IMR-90 (cell line): ENCODE results near the gene TMEM154. TPM values are rescaled to one million over a fixed set of nuclear protein-coding genes. Genes with fewer than 3 reads are reported as not detected.
A peak's percentile ranks its signal among the peaks of the same experiment; 100 is the strongest.

ENCODE experiments used
- ATAC-seq: fragments of 200-7000 bp; cut with Tn5 transposase; 2 replicates; pipeline ENCODE4 v1.9.1; 2020; ENCODE audit warnings: low read depth, mild to moderate bottlenecking, moderate library complexity
- BruUV-seq: library from RNA; stranded (reverse); fragments of 400-500 nt; replicated peaks from 2 replicates; lab custom pipeline; 2021; lab: Mats Ljungman, UMichigan
- CTCF ChIA-PET: fragments of 300-600 bp; formaldehyde crosslinking; extraction: SDS; loops from one replicate; lab custom pipeline; 2021; ENCODE audit warnings: antibody characterized with exemption; lab: Yijun Ruan, JAX
- POLR2A ChIA-PET: fragments of 300-600 bp; sonication (Branson Sonifier 250); formaldehyde crosslinking; loops from one replicate; lab custom pipeline; 2022; ENCODE audit warnings: antibody characterized with exemption; ENCODE audit not compliant: unreplicated experiment; lab: Charles Lee
- DNase-seq: peaks from one replicate; pipeline ENCODE4 v3.0.0; 2013
- H2AFZ ChIP-seq: replicated peaks from 2 replicates; pipeline ENCODE3; 2013; ENCODE audit warnings: low read length, mild to moderate bottlenecking; ENCODE audit not compliant: poor library complexity
- H2AK5ac ChIP-seq: 2 replicates; pipeline ENCODE4 v1.6.1; 2013; ENCODE audit warnings: low read depth, low read length, inconsistent platforms
- H2AK9ac ChIP-seq: replicated peaks from 2 replicates; pipeline ENCODE3; 2013; ENCODE audit warnings: mild to moderate bottlenecking, low read depth, low read length, moderate library complexity; ENCODE audit not compliant: poor library complexity
- H2BK120ac ChIP-seq: 2 replicates; pipeline ENCODE4 v1.6.1; 2013; ENCODE audit warnings: low read depth, low read length, inconsistent platforms
- H2BK15ac ChIP-seq: 3 replicates; pipeline ENCODE4 v1.6.1; 2013; ENCODE audit warnings: low read depth, low read length, inconsistent platforms
- H2BK20ac ChIP-seq: 2 replicates; pipeline ENCODE4 v1.6.1; 2013; ENCODE audit warnings: low read depth, mild to moderate bottlenecking, inconsistent platforms, low read length, moderate library complexity
- H2BK5ac ChIP-seq: 2 replicates; pipeline ENCODE4 v1.6.1; 2013; ENCODE audit warnings: mild to moderate bottlenecking, low read depth, low read length, inconsistent platforms; ENCODE audit not compliant: poor library complexity, severe bottlenecking
- H3K14ac ChIP-seq: replicated peaks from 2 replicates; pipeline ENCODE4 v1.6.1; 2013; ENCODE audit warnings: low read depth, low read length, inconsistent platforms
- H3K18ac ChIP-seq: 2 replicates; pipeline ENCODE4 v1.6.1; 2013; ENCODE audit warnings: low read depth, low read length, control low read depth
- H3K23ac ChIP-seq: 2 replicates; pipeline ENCODE4 v1.6.1; 2013; ENCODE audit warnings: low read depth, low read length, inconsistent platforms
- H3K27ac ChIP-seq: 2 replicates; pipeline ENCODE4 v1.5.1; 2013; ENCODE audit warnings: mild to moderate bottlenecking, control low read depth, low read length; ENCODE audit not compliant: insufficient read depth
- H3K27me3 ChIP-seq: 2 replicates; pipeline ENCODE4 v1.6.1; 2013; ENCODE audit warnings: low read length; ENCODE audit not compliant: control insufficient read depth, insufficient read depth
- H3K36me3 ChIP-seq: 2 replicates; pipeline ENCODE4 v1.6.1; 2013; ENCODE audit warnings: low read length, mixed read lengths; ENCODE audit not compliant: control insufficient read depth, insufficient read depth
- H3K4ac ChIP-seq: 2 replicates; pipeline ENCODE4 v1.6.1; 2013; ENCODE audit warnings: low read depth, low read length, inconsistent platforms
- H3K4me1 ChIP-seq: 2 replicates; pipeline ENCODE4 v1.6.1; 2013; ENCODE audit warnings: low read length, mixed read lengths; ENCODE audit not compliant: control insufficient read depth, insufficient read depth
- H3K4me2 ChIP-seq: 2 replicates; pipeline ENCODE4 v1.6.1; 2013; ENCODE audit warnings: low read depth, mild to moderate bottlenecking, control low read depth, low read length, moderate library complexity
- H3K4me3 ChIP-seq: 2 replicates; pipeline ENCODE4 v1.5.1; 2013; ENCODE audit warnings: low read depth, mild to moderate bottlenecking, control low read depth, low read length, moderate library complexity; ENCODE audit not compliant: insufficient read depth
- H3K56ac ChIP-seq: 2 replicates; pipeline ENCODE4 v1.6.1; 2013; ENCODE audit warnings: low read length, inconsistent platforms; ENCODE audit not compliant: insufficient read depth; ENCODE audit errors: extremely low read depth
- H3K79me1 ChIP-seq, 2 experiments: 2 replicates each; pipeline ENCODE4 v1.6.1; 2013; ENCODE audit warnings: low read length in 2 of 2, inconsistent platforms in 1 of 2, low read depth in 1 of 2
- H3K9ac ChIP-seq: 2 replicates; pipeline ENCODE4 v1.6.1; 2013; ENCODE audit warnings: low read depth, low read length, control low read depth
- H3K9me1 ChIP-seq: 2 replicates; pipeline ENCODE4 v1.6.1; 2013; ENCODE audit warnings: low read length, inconsistent platforms; ENCODE audit not compliant: insufficient read depth
- H3K9me3 ChIP-seq: 2 replicates; pipeline ENCODE4 v1.6.1; 2013; ENCODE audit warnings: low read length; ENCODE audit not compliant: control insufficient read depth, insufficient read depth
- H4K20me1 ChIP-seq: 2 replicates; pipeline ENCODE4 v1.6.1; 2013; ENCODE audit warnings: low read length, inconsistent platforms; ENCODE audit not compliant: insufficient read depth
- H4K5ac ChIP-seq: 2 replicates; pipeline ENCODE4 v1.6.1; 2013; ENCODE audit warnings: mild to moderate bottlenecking, low read depth, low read length, control low read depth
- H4K8ac ChIP-seq, 2 experiments: 2 replicates each; pipeline ENCODE4 v1.6.1; 2013; ENCODE audit warnings: low read depth in 2 of 2, low read length in 2 of 2, control low read depth in 1 of 2, inconsistent platforms in 1 of 2
- H4K91ac ChIP-seq: 2 replicates; pipeline ENCODE4 v1.6.1; 2013; ENCODE audit warnings: low read depth, low read length, inconsistent platforms; ENCODE audit not compliant: insufficient read depth
- CHD1 ChIP-seq: IDR thresholded peaks from 2 replicates; pipeline ENCODE4 v1.6.1; 2012; ENCODE audit warnings: low read depth, low read length, improper control_type of control experiment
- FOS ChIP-seq: fragments of 150-350 bp; IDR thresholded peaks from 2 replicates; pipeline ENCODE4 v1.6.1; 2016; ENCODE audit warnings: low read depth, low read length
- MAZ ChIP-seq: IDR thresholded peaks from 2 replicates; pipeline ENCODE4 v1.6.1; 2012; ENCODE audit warnings: low read depth, mild to moderate bottlenecking, low read length, improper control_type of control experiment, moderate library complexity, borderline replicate concordance
- MXI1 ChIP-seq: IDR thresholded peaks from 2 replicates; pipeline ENCODE4 v1.6.1; 2012; ENCODE audit warnings: low read depth, mild to moderate bottlenecking, low read length, moderate library complexity, borderline replicate concordance
- POLR2A ChIP-seq: IDR thresholded peaks from 2 replicates; pipeline ENCODE4 v1.6.1; 2012; ENCODE audit warnings: mild to moderate bottlenecking, low read depth, low read length
- RCOR1 ChIP-seq: IDR thresholded peaks from 2 replicates; pipeline ENCODE4 v1.6.1; 2012; ENCODE audit warnings: mild to moderate bottlenecking, low read length, improper control_type of control experiment; ENCODE audit not compliant: insufficient replicate concordance
- RFX5 ChIP-seq: IDR thresholded peaks from 2 replicates; pipeline ENCODE4 v1.8.0; 2012; ENCODE audit warnings: low read depth, mild to moderate bottlenecking, low read length, moderate library complexity
- WGBS, 2 experiments: methylation state at CpG; one replicate each; pipeline versions ENCODE4 v1.1.5 to v1.1.7; 2013; ENCODE audit warnings: missing lambda C conversion rate in 2 of 2; ENCODE audit not compliant: insufficient read length in 1 of 2; ENCODE audit errors: extremely low coverage in 2 of 2; 5-methylcytosine and 5-hydroxymethylcytosine counted together
- dilution Hi-C: fragments of 300-500 bp; cut with HindIII; formaldehyde crosslinking; loops from one replicate; pipeline ENCODE4 v1.14.3; 2018; ENCODE audit warnings: low sequenced_read_pairs; ENCODE audit not compliant: unreplicated experiment
- in situ Hi-C: fragments of 300-500 bp; cut with MboI; formaldehyde crosslinking; loops from 3 replicates; pipeline ENCODE4 v1.14.3; 2019; ENCODE audit warnings: low sequenced_read_pairs, inconsistent platforms, mixed read lengths
- intact Hi-C: fragments of 100-400 bp; cut with micrococcal nuclease; formaldehyde crosslinking; loops from 2 replicates; pipeline ENCODE4 v1.10.0; 2022
- polyA plus RNA-seq, 3 experiments: library from polyadenylated mRNA; depleted of rRNA; stranded (reverse); fragments of >200 nt; gene quantifications; 2 replicates each; pipeline ENCODE4 v1.2.3, GENCODE V29; 2012; ENCODE audit warnings: low replicate concordance in 1 of 3
- total RNA-seq: library from RNA; depleted of rRNA; stranded (reverse); fragments of >200 nt; gene quantifications from 2 replicates; pipeline ENCODE4 v1.2.3, GENCODE V29; 2012

Gene TMEM154
- total and polyA plus RNA-seq, 2 of the 4 experiments (the other 2 are of a cell fraction) = 0.12 to 0.18 TPM

DNA sequence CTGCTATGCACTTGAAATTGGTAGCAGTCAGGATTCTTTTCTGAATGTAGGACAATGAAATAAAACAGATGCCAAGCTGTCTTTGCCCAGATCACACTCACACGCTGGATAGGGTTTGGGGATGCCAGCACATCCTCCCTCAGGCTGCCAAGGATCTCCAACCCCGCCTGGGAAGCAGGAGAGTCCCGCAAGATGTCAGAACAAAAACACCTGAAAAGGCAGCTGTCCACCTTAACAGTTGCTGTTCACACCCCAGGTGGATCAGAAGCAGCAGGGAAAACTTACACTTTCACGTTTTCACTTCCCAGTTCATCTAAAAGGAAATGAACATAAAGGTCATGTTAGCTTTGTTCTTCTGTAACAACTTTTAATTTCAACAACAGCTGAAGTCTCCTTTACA lies 35.7 kb downstream of the TMEM154 start:
- H2BK5ac ChIP-seq = no peak overlapping the region
- H3K4me3 ChIP-seq = no peak overlapping the region
- no peaks in the 10 kb centered on the region for H3K9me1 ChIP-seq
- no peaks in the 10 kb centered on the region for H3K36me3 ChIP-seq
- H3K79me1 ChIP-seq = no peaks in the 10 kb centered on the region
- H3K9ac ChIP-seq = no peak overlapping the region
- POLR2A ChIA-PET = no interaction called here
- 53% methylated on average over 2 of the region's 4 CpGs; no CpG with 5 or more reads in 1 of the 2 experiments for WGBS, 2 experiments
- peak overlapping the region; percentile 5 for H2AFZ ChIP-seq
- TF ChIP-seq RCOR1 (no peak), POLR2A (no peak), RFX5 (no peak), CHD1 (no peak), MXI1 (no peak), MAZ (no peak), FOS (no peak)
- no peak overlapping the region for H3K4me2 ChIP-seq
- H3K4me1 ChIP-seq = no peaks in the 10 kb centered on the region
- no peak overlapping the region for H2AK5ac ChIP-seq
- H3K27ac ChIP-seq = no peak overlapping the region
- no peaks in the 10 kb centered on the region for H3K9me3 ChIP-seq
- no peak overlapping the region for H3K14ac ChIP-seq
- no peak overlapping the region for H3K23ac ChIP-seq
- H2BK20ac ChIP-seq = no peak overlapping the region
- in situ Hi-C loops = loop anchor here (5.0 kb wide), 1 partner anchor 147 kb away; no protein-coding TSS in a partner anchor
- DNase-seq = no peak
- no peak overlapping the region for H4K8ac ChIP-seq
- no peak overlapping the region for H3K56ac ChIP-seq
- H3K27me3 ChIP-seq = peaks cover 13% of the 10 kb centered on the region
- H4K20me1 ChIP-seq = no peaks in the 10 kb centered on the region
- H4K5ac ChIP-seq = no peak overlapping the region
- H3K4ac ChIP-seq = no peak overlapping the region
- no peak overlapping the region for H2BK15ac ChIP-seq
- no peak overlapping the region for H2AK9ac ChIP-seq
- H4K91ac ChIP-seq = no peak overlapping the region
- H2BK120ac ChIP-seq = no peak overlapping the region
- intact Hi-C loops = loop anchor here (5.0 kb wide), 1 partner anchor 483 kb away; no protein-coding TSS in a partner anchor
- ATAC-seq = no peak
- BruUV-seq = no TSS peak
- CTCF ChIA-PET = no interaction called here
- dilution Hi-C loops = no loop called here
- no peak overlapping the region for H3K18ac ChIP-seq
